A673 (cell line): Measurements from ENCODE around the gene MYLK. TPM values are rescaled to one million over a fixed set of nuclear protein-coding genes. Genes with fewer than 3 reads are reported as not detected.

ENCODE experiments used
- BruUV-seq: library from RNA; stranded (reverse); fragments of 400-500 nt; replicated peaks from 2 replicates; lab custom pipeline; 2021; lab: Mats Ljungman, UMichigan
- CTCF ChIA-PET: fragments of 300-600 bp; sonication (Branson Sonifier 250); formaldehyde crosslinking; loops from one replicate; lab custom pipeline; 2022; ENCODE audit warnings: antibody characterized with exemption; lab: Charles Lee
- POLR2A ChIA-PET: fragments of 300-600 bp; sonication (Branson Sonifier 250); formaldehyde crosslinking; loops from one replicate; lab custom pipeline; 2022; ENCODE audit warnings: antibody characterized with exemption; ENCODE audit not compliant: low non-redundant PET; lab: Charles Lee
- DNase-seq: peaks from one replicate; pipeline ENCODE4 v3.0.0-alpha.2; 2015; ENCODE audit warnings: low spot score
- H3K27ac ChIP-seq: fragments of 200-600 bp; sonication (generic); 2 replicates; pipeline ENCODE4 v1.5.1; 2016; ENCODE audit warnings: mixed run types, low read depth, mild to moderate bottlenecking, mixed read lengths, antibody characterized with exemption, low read length; ENCODE audit not compliant: poor library complexity, severe bottlenecking
- H3K27me3 ChIP-seq: fragments of 200-600 bp; sonication (generic); replicated peaks from 2 replicates; pipeline ENCODE4 v1.6.1; 2017; ENCODE audit warnings: mixed run types, low read depth, mild to moderate bottlenecking, mixed read lengths, antibody characterized with exemption, low read length; ENCODE audit not compliant: insufficient read depth, poor library complexity
- H3K36me3 ChIP-seq: fragments of 200-600 bp; sonication (generic); 2 replicates; pipeline ENCODE4 v1.6.1; 2016; ENCODE audit warnings: mixed run types, mild to moderate bottlenecking, mixed read lengths, antibody characterized with exemption, low read length; ENCODE audit not compliant: insufficient read depth, poor library complexity, severe bottlenecking
- H3K4me1 ChIP-seq: fragments of 200-600 bp; sonication (generic); 2 replicates; pipeline ENCODE4 v1.6.1; 2017; ENCODE audit warnings: mixed run types, mild to moderate bottlenecking, mixed read lengths, antibody characterized with exemption, low read length; ENCODE audit not compliant: insufficient read depth, poor library complexity, severe bottlenecking
- H3K4me3 ChIP-seq: fragments of 200-600 bp; sonication (generic); 2 replicates; pipeline ENCODE4 v1.5.1; 2016; ENCODE audit warnings: low read depth, mixed run types, mild to moderate bottlenecking, mixed read lengths, low read length; ENCODE audit not compliant: poor library complexity, severe bottlenecking
- H3K9me3 ChIP-seq: fragments of 200-600 bp; sonication (generic); 2 replicates; pipeline ENCODE4 v1.6.1; 2016; ENCODE audit warnings: mixed run types, low read depth, mild to moderate bottlenecking, mixed read lengths, antibody characterized with exemption, low read length; ENCODE audit not compliant: poor library complexity, severe bottlenecking
- EZH2 ChIP-seq: fragments of 200-600 bp; sonication (generic); IDR thresholded peaks from 2 replicates; pipeline ENCODE4 v1.6.1; 2017; ENCODE audit warnings: borderline replicate concordance, low read depth, mild to moderate bottlenecking, mixed read lengths, antibody characterized with exemption, low read length; ENCODE audit not compliant: poor library complexity, severe bottlenecking
- intact Hi-C: fragments of 100-400 bp; cut with micrococcal nuclease; formaldehyde crosslinking; loops from one replicate; pipeline ENCODE4 v1.10.0; 2022; ENCODE audit not compliant: unreplicated experiment
- total RNA-seq: library from RNA; stranded (reverse); gene quantifications from 2 replicates; pipeline ENCODE4 v1.2.3, GENCODE V29; 2021
- TF ChIP-seq, protein P1 (sequence below): fragments of 300-800, 200-600 bp; sonication (generic); conservative IDR thresholded peaks from 2 replicates; pipeline ENCODE4 v1.5.1; 2017; ENCODE audit warnings: low read depth, mild to moderate bottlenecking, antibody characterized with exemption, low read length, moderate library complexity, mixed read lengths

The MYLK gene
- total RNA-seq, 1 experiment from 2014 or later, result 3.9 TPM

DNA sequence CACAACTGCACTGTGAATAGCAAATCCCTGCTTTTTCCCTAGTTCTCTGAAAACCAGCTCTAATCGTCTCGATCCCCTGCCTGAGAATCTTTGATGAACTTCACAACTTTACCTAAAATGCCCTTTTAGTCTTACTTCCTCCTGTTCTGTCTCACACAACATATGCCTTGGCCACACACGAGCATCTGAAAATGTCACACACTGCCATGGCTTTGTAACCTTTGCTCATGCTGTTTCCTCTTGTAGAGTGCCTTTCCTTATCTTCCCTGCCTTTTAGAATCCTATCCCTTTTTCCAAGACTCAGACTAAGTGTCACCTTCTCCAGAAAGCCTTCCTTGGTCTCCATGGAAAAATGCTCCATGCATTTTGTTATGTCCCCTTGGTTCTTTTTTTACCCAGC lies 227.9 kb downstream of the MYLK start:
- no peaks in the 10 kb centered on the region for H3K36me3 ChIP-seq
- ChIA-PET POLR2A (no interaction called here), CTCF (no interaction called here)
- intact Hi-C loops, result loop anchor here (10.0 kb wide), 1 partner anchor 899 kb away; no protein-coding TSS in a partner anchor
- H3K27me3 ChIP-seq, result no peaks in the 10 kb centered on the region
- no peak overlapping the region for H3K27ac ChIP-seq
- no peak for DNase-seq
- BruUV-seq, result no TSS peak
- peaks cover 14% of the 10 kb centered on the region for H3K4me1 ChIP-seq
- no peaks in the 10 kb centered on the region for H3K9me3 ChIP-seq
- no peak overlapping the region for H3K4me3 ChIP-seq
- TF ChIP-seq, protein P1, sequence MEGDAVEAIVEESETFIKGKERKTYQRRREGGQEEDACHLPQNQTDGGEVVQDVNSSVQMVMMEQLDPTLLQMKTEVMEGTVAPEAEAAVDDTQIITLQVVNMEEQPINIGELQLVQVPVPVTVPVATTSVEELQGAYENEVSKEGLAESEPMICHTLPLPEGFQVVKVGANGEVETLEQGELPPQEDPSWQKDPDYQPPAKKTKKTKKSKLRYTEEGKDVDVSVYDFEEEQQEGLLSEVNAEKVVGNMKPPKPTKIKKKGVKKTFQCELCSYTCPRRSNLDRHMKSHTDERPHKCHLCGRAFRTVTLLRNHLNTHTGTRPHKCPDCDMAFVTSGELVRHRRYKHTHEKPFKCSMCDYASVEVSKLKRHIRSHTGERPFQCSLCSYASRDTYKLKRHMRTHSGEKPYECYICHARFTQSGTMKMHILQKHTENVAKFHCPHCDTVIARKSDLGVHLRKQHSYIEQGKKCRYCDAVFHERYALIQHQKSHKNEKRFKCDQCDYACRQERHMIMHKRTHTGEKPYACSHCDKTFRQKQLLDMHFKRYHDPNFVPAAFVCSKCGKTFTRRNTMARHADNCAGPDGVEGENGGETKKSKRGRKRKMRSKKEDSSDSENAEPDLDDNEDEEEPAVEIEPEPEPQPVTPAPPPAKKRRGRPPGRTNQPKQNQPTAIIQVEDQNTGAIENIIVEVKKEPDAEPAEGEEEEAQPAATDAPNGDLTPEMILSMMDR, result no peak
- no peak for TF ChIP-seq EZH2

DNA sequence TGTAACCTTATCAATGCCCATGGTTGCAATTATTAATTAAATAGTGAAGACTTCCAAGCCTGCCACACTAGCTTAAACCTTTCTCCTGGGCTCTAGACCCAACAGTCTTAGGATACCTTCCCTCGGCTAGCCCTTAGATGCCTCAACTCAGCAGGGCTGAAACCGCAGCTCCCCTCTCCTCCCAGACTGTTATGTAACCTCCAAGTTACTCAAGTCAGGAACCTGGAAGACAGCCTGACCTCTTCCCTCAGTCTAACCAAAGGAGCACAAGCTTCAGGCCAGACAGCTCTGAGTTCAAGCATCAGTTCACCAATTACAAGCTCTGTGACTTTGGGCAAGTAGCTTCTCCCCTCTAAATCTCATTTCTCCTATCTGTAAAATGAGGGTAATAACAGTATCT lies 228.7 kb downstream of the MYLK start:
- no peak for TF ChIP-seq EZH2
- TF ChIP-seq, protein P1, result no peak
- H3K27me3 ChIP-seq, result no peaks in the 10 kb centered on the region
- no peaks in the 10 kb centered on the region for H3K36me3 ChIP-seq
- peaks cover 14% of the 10 kb centered on the region for H3K4me1 ChIP-seq
- POLR2A ChIA-PET, result no interaction called here
- H3K9me3 ChIP-seq, result no peaks in the 10 kb centered on the region
- BruUV-seq, result no TSS peak
- CTCF ChIA-PET, result no interaction called here
- DNase-seq, result no peak
- no peak overlapping the region for H3K4me3 ChIP-seq
- intact Hi-C loops, result loop anchor here (10.0 kb wide), 1 partner anchor 899 kb away; no protein-coding TSS in a partner anchor
- H3K27ac ChIP-seq, result no peak overlapping the region

DNA sequence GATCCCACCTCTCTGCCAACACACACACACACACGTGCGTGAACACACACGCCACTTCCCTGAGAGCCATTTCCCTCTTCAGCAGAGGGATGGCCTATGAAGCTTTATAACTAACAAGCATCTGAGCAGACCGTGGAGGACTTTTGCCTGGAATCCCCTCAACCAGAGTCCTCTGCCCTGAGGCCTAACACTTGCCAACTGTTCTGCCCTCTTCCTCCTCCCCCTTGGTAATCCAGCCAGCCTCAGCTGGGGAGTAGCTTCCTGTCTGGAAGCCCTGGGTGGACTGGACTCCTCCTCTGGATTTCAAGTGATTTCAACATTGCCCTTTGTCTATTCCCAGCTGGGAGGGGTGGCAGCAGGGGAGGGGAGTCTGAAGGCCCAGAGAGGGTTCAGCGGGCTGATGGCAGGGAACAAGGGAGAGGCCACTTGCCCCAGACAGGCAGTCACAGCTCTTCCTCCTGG lies 230.9 kb downstream of the MYLK start:
- Histone ChIP-seq H3K27me3 (no peaks in the 10 kb centered on the region), H3K4me1 (peaks cover 14% of the 10 kb centered on the region), H3K9me3 (no peaks in the 10 kb centered on the region), H3K36me3 (no peaks in the 10 kb centered on the region), H3K27ac (no peak overlapping the region), H3K4me3 (no peak overlapping the region)
- TF ChIP-seq, protein P1, result no peak
- TF ChIP-seq EZH2, result no peak
- ChIA-PET CTCF (interaction anchor here (1.0 to 2.3 kb wide), 4 partner anchors 12 to 363 kb away, joined by 3 to 14 read pairs (median 7); no protein-coding TSS in a partner anchor), POLR2A (interaction anchor here (0.5 kb wide), 1 partner anchor 254 kb away, joined by 4 read pairs; no protein-coding TSS in a partner anchor)
- BruUV-seq, result no TSS peak
- DNase-seq, result peak; percentile 67
- intact Hi-C loops, result loop anchor here (10.0 kb wide), 1 partner anchor 902 kb away; no protein-coding TSS in a partner anchor
